ENCODE data around the gene TOM1L2.

The TOM1L2 gene

DNA sequence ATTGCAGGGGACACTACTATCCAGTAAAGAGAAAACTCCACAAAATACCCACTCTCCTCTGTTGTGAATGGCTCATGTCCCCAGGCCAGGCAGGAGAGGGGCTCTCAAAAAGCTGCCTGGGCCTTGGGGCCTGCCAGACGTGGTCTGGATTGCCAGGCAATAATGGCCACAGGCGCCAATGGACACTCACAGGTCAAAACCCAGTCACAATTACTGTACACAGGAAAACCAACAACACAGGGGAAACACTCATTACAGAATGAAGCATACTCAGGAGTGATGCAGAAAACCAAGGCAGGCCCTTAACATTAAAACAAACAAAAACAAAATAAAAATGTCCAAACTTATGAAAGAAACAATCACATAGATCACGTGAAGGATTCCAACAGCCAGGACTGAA is 100.3 kb downstream of the TOM1L2 start:
- no peak for DNase-seq

GRCh38 chr17:17870247-17870646 is 102.0 kb downstream of the TOM1L2 start:
- no peak for DNase-seq

- DNase-seq: no peak
Observed at GRCh38 chr17:17868641-17869522, 103.3 kb downstream of the TOM1L2 start.

- DNase-seq: no peak
Observed at GRCh38 chr17:17866897-17867296, 105.3 kb downstream of the TOM1L2 start.

DNA sequence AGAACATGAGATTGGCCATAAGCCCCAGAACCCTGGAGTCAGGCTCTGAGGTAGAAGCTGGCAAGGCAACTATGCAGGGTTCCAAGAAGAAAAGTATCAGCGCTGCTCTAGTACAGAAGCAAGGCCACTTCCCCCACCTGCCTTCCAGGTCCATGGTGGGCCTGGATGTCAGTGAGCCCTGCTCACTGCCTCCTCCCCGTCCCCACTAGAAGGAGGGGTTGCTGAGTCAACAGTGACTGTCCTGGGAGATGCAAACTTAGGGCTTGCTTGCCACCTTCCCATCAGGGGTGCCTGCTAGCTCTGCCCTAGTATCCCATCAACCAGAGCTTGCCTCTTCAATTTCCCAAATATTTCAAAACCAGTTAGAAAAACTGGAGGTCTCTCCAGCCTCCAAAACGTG is 105.8 kb downstream of the TOM1L2 start:
- no peak for DNase-seq

DNA sequence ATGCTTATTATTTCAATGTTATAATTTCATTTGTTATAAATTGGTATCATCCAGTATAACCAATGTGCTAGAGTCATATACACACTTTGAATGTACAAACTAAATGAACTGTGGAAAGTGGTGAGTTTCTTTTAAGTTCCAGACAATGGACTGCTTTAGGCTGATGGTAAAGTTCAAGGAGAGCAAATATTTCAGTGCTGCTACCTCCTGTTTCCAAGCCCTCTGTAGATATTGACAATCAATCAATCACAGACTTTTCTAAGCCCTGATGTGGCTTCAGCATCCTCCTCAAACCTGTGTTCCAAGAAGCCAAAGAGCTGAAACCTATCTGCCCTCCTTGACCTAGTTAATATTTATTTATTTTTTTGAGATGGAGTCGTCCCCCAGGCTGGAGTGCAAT is 107.2 kb downstream of the TOM1L2 start:
- no peak for DNase-seq

DNA sequence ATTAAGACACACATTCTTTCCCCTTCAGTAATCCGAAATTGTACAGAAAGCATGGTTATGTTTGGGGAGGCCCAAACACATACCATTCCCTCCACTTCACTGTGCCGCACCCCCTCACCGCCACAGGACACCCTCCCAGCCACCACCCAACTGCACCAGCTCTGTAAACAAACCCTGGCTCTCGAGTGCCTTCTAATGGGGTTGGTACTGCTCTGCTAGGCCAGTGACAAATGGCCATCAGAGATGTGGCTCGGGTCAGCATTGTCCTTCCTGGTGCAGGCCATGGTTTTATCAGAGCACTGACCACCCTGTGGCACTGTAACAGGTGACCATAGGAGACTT is 111.5 kb downstream of the TOM1L2 start:
- no peak for DNase-seq

DNA sequence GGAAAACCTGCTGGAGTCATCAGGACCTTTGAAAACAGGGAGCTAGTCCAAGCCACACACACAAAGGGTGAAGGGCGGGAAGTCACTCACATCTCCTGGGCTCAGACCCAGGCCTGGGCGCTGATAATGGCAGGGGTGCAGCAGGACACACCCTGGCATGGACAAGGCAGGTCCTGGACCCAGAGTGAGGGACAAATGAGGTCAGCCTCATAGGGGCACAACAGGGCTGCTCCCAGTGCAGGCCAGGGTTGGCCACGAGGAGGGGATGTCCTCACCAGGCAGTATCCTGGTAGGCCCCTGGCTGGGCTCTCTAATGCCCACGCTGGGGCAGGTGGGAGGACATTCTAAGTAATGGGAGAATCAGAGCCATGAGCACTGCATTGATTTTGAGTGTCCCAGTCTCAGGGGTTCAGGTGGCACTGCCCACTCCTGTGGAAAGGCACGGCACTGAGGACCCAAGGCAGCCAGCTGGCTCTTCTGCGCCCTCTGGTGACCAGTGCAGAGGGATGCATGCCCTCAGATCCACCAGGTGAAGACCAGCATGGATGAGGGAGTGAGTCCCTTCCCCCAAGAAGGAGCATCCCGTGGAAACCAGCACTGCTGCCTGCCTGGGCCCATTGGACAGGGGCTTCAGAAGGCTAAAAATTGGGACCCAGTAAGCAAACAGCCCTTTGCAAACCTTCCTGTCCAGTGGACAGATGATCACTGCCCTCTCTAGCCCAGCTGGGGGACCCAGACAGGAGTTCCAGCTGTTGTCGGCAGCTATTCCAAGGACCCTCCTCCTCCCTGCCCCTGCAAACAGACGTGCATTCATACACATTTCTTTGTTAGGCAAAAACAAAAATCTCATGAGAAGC is 112.1 kb downstream of the TOM1L2 start:
- peak; percentile 81 for DNase-seq

DNA sequence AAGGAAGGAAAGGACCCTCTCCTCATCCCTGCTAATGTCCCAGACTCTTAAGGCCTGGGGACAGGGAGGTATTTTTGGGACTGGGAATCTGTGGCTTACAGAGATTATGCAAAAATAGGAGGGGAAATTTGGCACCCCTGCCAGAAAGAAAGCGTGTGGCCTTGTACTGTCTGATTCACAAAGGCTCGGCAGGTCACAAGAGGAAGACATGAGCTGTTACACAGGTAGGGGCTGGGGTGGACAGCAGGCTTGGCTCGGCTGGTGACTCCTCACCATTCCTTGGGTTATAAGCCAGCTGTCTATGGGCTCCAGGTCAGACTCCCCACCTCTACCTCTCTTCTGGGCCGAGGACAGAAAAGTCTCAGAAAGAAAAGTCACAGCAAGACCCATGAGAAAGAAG is 114.7 kb downstream of the TOM1L2 start:
- DNase-seq: no peak

DNA sequence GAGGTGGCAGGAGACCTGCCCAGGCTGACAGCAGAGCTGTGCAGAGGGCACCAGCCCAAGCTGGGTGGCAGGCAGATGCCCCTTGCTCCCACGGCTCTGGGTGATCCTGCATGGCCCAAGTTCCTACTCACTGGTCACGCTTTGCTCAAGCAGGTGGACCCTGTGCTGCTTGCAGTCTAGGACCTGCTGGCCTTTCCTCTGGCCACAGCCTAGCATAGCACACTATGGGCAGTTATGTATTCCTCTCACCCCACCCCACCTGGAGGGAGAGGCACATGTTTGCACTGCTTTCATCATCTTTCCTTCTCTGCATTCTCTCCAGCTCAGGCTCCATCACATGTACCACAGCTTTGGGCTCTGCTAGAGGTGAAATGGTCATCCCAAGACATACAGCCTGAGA is 115.8 kb downstream of the TOM1L2 start:
- DNase-seq: no peak

GRCh38 chr17:17855976-17856375 is 116.2 kb downstream of the TOM1L2 start:
- DNase-seq: no peak

GRCh38 chr17:17853811-17854447 is 118.3 kb downstream of the TOM1L2 start:
- no peak for DNase-seq

- DNase-seq: no peak
Observed at GRCh38 chr17:17852930-17853329, 119.3 kb downstream of the TOM1L2 start.

- DNase-seq: peak; percentile 61
Observed at GRCh38 chr17:17851103-17852002, 120.8 kb downstream of the TOM1L2 start.

- peak; percentile 80 for DNase-seq
Observed at GRCh38 chr17:17849845-17850373, 122.3 kb downstream of the TOM1L2 start.

GRCh38 chr17:17849147-17849820 is 122.9 kb downstream of the TOM1L2 start:
- DNase-seq: peak; percentile 90

DNA sequence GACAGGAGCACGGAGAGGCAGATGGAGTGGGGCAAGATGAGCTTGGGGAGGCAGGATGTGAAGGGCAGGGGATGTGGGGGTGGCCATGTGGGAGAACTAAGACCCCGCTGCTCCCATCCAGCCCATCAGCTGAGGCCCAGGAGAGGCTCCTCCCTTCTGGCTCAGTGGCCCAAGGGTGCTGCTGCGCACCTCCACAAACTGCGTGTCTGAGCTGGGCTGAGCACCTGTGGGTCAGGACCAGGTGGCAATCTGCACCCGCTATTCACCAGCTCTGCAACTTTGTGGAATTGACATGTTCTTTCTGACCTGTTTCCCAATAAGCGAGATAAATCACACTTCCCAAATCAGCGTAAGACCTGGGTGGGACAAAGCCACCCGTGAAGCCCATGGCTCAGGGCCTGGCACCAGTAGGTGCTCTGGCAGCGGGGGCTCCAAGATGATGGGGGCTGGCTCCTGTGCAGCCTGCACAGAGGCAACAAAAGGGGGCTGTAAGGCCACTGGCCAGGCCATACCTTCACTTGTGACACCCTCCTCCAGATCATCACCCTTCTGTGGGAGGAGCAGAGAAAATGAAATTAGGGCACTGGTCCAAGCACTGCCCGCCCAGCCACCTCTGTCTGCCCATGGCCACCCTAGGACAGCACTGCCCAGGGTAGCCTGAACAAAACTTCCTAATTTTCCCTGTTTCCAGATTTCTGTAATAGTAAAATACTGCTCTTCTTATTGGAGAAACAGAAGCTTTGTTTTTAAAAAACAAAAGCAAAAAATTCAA is 123.7 kb downstream of the TOM1L2 start:
- no peak for DNase-seq

DNA sequence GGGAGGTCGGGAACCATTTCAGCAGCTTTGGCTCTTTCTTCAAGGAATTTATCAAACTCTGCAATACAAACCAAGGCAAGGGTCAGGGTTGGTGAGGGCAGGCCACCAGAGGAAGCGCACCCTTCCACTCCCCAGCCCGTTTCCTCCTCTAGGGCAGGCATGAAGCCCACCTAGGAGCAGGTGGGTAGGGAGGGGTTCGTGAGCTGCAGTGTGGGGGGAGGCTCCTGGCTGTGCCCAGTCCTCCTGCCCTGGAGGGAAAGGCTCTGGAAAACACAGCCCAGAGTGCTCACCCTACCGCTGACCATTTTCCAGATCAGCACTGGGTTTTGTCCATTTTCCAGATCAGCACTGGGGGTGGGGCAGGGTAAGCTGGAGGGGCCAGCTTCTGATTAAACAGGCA is 124.5 kb downstream of the TOM1L2 start:
- DNase-seq: no peak

DNA sequence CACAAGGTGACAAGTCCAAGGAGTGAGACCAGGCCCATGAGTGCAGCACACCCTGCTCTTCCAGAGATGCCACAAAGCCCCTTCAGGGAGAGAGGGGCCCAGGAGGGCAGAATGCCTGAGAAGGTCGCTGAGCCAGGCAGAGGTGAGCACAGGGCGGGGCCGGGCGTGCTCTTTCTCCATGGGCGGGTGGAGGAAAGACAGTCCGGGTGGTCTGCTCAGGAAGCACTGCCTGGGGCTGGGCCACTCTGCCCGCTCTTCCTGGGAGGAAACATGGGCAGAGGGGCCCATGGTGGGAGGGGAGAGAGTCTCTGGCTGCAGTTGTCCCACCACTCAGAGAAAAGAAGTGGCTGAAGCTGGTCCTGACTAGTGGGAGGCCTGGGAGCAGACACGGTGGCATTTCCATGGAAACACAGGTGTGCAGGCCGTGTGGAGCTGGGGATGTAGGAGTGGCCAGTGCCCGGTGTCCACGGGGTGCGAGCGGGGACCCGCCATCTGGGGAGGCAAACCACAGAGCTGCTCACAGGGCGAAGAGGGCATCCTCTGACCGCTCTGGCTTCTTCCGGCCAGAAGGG is 125.0 kb downstream of the TOM1L2 start:
- no peak for DNase-seq

GRCh38 chr17:17846645-17847044 is 125.6 kb downstream of the TOM1L2 start:
- no peak for DNase-seq

Data from CD4-positive, alpha-beta T cell treated with Interleukin-6 for 4 hours (primary cell).